ENCODE results near the gene MID1.

Gene MID1

GRCh38 chrX:10444204-10444603, 176.2 kb downstream of the MID1 start:
- DNase-seq (ENCODE audit: low read depth, low spot score): no peak

GRCh38 chrX:10441464-10441863, 178.9 kb downstream of the MID1 start:
- DNase-seq (ENCODE audit: low read depth, low spot score): no peak

- DNase-seq (ENCODE audit: low read depth, low spot score): no peak
These were observed 187.0 kb downstream of the MID1 start for GRCh38 chrX:10433296-10433965.

- DNase-seq (ENCODE audit: low read depth, low spot score): no peak
These were observed 190.5 kb downstream of the MID1 start for GRCh38 chrX:10429908-10430307.

GRCh38 chrX:10427249-10427648, 193.1 kb downstream of the MID1 start:
- DNase-seq (ENCODE audit: low read depth, low spot score): no peak

GRCh38 chrX:10423716-10424115, 196.7 kb downstream of the MID1 start:
- no peak for DNase-seq (ENCODE audit: low read depth, low spot score)

GRCh38 chrX:10420134-10420533, 200.3 kb downstream of the MID1 start:
- no peak for DNase-seq (ENCODE audit: low read depth, low spot score)

GRCh38 chrX:10416424-10416823, 204.0 kb downstream of the MID1 start:
- DNase-seq (ENCODE audit: low read depth, low spot score): no peak

- DNase-seq (ENCODE audit: low read depth, low spot score): no peak
These were observed 204.9 kb downstream of the MID1 start for GRCh38 chrX:10415306-10416001.

- no peak for DNase-seq (ENCODE audit: low read depth, low spot score)
These were observed 205.5 kb downstream of the MID1 start for GRCh38 chrX:10414862-10415261.

GRCh38 chrX:10414156-10414824, 206.1 kb downstream of the MID1 start:
- DNase-seq (ENCODE audit: low read depth, low spot score): no peak

- no peak for DNase-seq (ENCODE audit: low read depth, low spot score)
These were observed 215.9 kb downstream of the MID1 start for GRCh38 chrX:10404436-10404835.

- no peak for DNase-seq (ENCODE audit: low read depth, low spot score)
These were observed 219.1 kb downstream of the MID1 start for GRCh38 chrX:10401239-10401638.

GRCh38 chrX:10399043-10399741, 221.2 kb downstream of the MID1 start:
- no peak for DNase-seq (ENCODE audit: low read depth, low spot score)

- no peak for DNase-seq (ENCODE audit: low read depth, low spot score)
These were observed 222.2 kb downstream of the MID1 start for GRCh38 chrX:10398215-10398614.

GRCh38 chrX:10397349-10397748, 223.0 kb downstream of the MID1 start:
- no peak for DNase-seq (ENCODE audit: low read depth, low spot score)

GRCh38 chrX:10395643-10396042, 224.7 kb downstream of the MID1 start:
- no peak for DNase-seq (ENCODE audit: low read depth, low spot score)
